K562 (cell line): ENCODE data around the gene SHROOM3. TPM values are rescaled to one million over a fixed set of nuclear protein-coding genes. Genes with fewer than 3 reads are reported as not detected.

ENCODE experiments used
- BDP1 ChIP-seq: IDR thresholded peaks from 3 replicates; pipeline ENCODE4 v1.6.1; 2011; ENCODE audit not compliant: insufficient read length, insufficient read depth
- C11orf30 ChIP-seq: fragments of 450-650 bp; IDR thresholded peaks from 2 replicates; pipeline ENCODE4 v1.6.1; 2016; ENCODE audit warnings: low read depth, mild to moderate bottlenecking
- CBX5 ChIP-seq: IDR thresholded peaks from 2 replicates; pipeline ENCODE4 v1.6.1; 2014; ENCODE audit warnings: low read depth, borderline replicate concordance
- GABPA ChIP-seq: fragments of 200-800 bp; sonication (Bioruptor generic); conservative IDR thresholded peaks from 2 replicates; pipeline ENCODE4 v1.6.1; 2016; ENCODE audit warnings: low read depth, missing genetic modification characterization, missing compliant biosample characterization
- ILK ChIP-seq: fragments of 450-650 bp; IDR thresholded peaks from 2 replicates; pipeline ENCODE4 v1.6.1; 2016; ENCODE audit warnings: missing genetic modification characterization, low read depth, mild to moderate bottlenecking, missing compliant biosample characterization, moderate library complexity, borderline replicate concordance
- KDM1A ChIP-seq, 2 experiments: fragments of 450-650 bp; IDR thresholded peaks; 2 replicates each; pipeline ENCODE4 v1.6.1; 2016; ENCODE audit warnings: mild to moderate bottlenecking in 2 of 2
- MEIS2 ChIP-seq: fragments of 450-650 bp; IDR thresholded peaks from 2 replicates; pipeline ENCODE4 v1.6.1; 2014; ENCODE audit warnings: mild to moderate bottlenecking; ENCODE audit not compliant: partially characterized antibody
- NONO ChIP-seq, 2 experiments: fragments of 200-400 bp in 1 of 2; fragments of 450-650 bp in 1 of 2; formaldehyde crosslinking in 1 of 2; IDR thresholded peaks; 2 replicates each; pipeline ENCODE4 v1.6.1; 2017; ENCODE audit warnings: low read depth in 2 of 2, mild to moderate bottlenecking in 2 of 2, moderate library complexity in 2 of 2, low read length in 1 of 2
- RCOR1 ChIP-seq, 2 experiments: IDR thresholded peaks; 2 replicates each; pipeline ENCODE4 v1.6.1; 2012; ENCODE audit warnings: low read depth in 2 of 2, low read length in 2 of 2, borderline replicate concordance in 1 of 2, improper control_type of control experiment in 1 of 2
- SRF ChIP-seq, 2 experiments: fragments of 250-450, 450-650 bp in 1 of 2; sonication (Bioruptor Pico) in 1 of 2; sonication (generic) in 1 of 2; formaldehyde crosslinking; IDR thresholded peaks; 2 replicates each; pipeline versions ENCODE4 v1.5.0 to v1.5.1; 2020 to 2022; ENCODE audit warnings: mild to moderate bottlenecking in 1 of 2, missing genetic modification reagents in 1 of 2
- TSHZ1 ChIP-seq: fragments of 250-450 bp; sonication (Bioruptor Pico); IDR thresholded peaks from 2 replicates; pipeline ENCODE4 v1.4.0; 2020; ENCODE audit warnings: mild to moderate bottlenecking, moderate library complexity
- ZNF830 ChIP-seq: fragments of 250-450 bp; sonication (Bioruptor Pico); IDR thresholded peaks from 2 replicates; pipeline ENCODE4 v1.5.0; 2021; ENCODE audit warnings: mild to moderate bottlenecking
- polyA plus RNA-seq, 8 experiments: library from polyadenylated mRNA; depleted of rRNA in 4 of 8; stranded (reverse) in 5 of 8; unstranded in 3 of 8; fragments of >200 nt; fragmentation: Nextera tagmentation in 2 of 8; fragmentation: Illumina TruSeq in 1 of 8; extraction: Ambion mirVana in 2 of 8; extraction: Trizol in 1 of 8; gene quantifications; 2 replicates each; pipeline versions ENCODE4 v1.2.1 to v1.2.3, GENCODE V29; 2011 to 2014; ENCODE audit warnings: inconsistent platforms in 1 of 8, missing spikeins in 1 of 8
- total RNA-seq, 7 experiments: library from RNA; depleted of rRNA in 6 of 7; stranded (reverse); fragments of >200 nt in 6 of 7; fragmentation: Illumina TruSeq in 2 of 7; extraction: Trizol in 2 of 7; gene quantifications; 2 replicates each; pipeline versions ENCODE4 v1.2.1 to v1.2.3, GENCODE V29; 2011 to 2021; ENCODE audit warnings: low replicate concordance in 1 of 7
- TF ChIP-seq, protein P1 (sequence below): fragments of 250-450 bp; sonication (Bioruptor Pico); IDR thresholded peaks from 2 replicates; pipeline ENCODE4 v1.8.0; 2021; ENCODE audit warnings: moderate library complexity, mild to moderate bottlenecking, inconsistent platforms
- TF ChIP-seq, protein P2 (sequence below), 2 experiments: fragments of 450-650 bp in 1 of 2; sonication (generic) in 1 of 2; formaldehyde crosslinking in 1 of 2; IDR thresholded peaks; 2 replicates each; pipeline versions ENCODE4 v1.7.1 to v1.9.0; 2016 to 2022; ENCODE audit warnings: inconsistent platforms in 1 of 2, mild to moderate bottlenecking in 1 of 2, missing genetic modification reagents in 1 of 2

Gene SHROOM3
- total and polyA plus RNA-seq, 9 of the 15 experiments (the other 6 are each of a cell fraction or from before 2014, with no cell fraction given): 0.01 to 0.07 TPM; not detected in 7

GRCh38 chr4:76799140-76799539 lies 364.1 kb downstream of the SHROOM3 start (continued):
- no peak for TF ChIP-seq BDP1
- TF ChIP-seq, protein P1, sequence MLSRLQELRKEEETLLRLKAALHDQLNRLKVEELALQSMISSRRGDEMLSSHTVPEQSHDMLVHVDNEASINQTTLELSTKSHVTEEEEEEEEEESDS (CRISPR knock-in tag): no peak
- peak; percentile 21 for TF ChIP-seq MEIS2
- TF ChIP-seq RCOR1 (IDR thresholded peaks at IDR 0.05; ENCODE audit: borderline replicate concordance in 1 of 2, low read depth in 2 of 2, low read length in 2 of 2): no peak
- TF ChIP-seq NONO (IDR thresholded peaks at IDR 0.05; ENCODE audit: low read depth in 2 of 2, low read length in 1 of 2): no peak
- TF ChIP-seq C11orf30: no peak
- TF ChIP-seq ZNF830: no peak
- TF ChIP-seq SRF (CRISPR knock-in tag; IDR thresholded peaks at IDR 0.05): peak; percentile 72 to 98; a peak in 3 of 4 replicates
- no peak for TF ChIP-seq ILK (tag)
- TF ChIP-seq KDM1A (IDR thresholded peaks at IDR 0.05): no peak
- no peak for TF ChIP-seq TSHZ1 (CRISPR knock-in tag)
- peak; percentile 45 for TF ChIP-seq GABPA
- TF ChIP-seq, protein P2, sequence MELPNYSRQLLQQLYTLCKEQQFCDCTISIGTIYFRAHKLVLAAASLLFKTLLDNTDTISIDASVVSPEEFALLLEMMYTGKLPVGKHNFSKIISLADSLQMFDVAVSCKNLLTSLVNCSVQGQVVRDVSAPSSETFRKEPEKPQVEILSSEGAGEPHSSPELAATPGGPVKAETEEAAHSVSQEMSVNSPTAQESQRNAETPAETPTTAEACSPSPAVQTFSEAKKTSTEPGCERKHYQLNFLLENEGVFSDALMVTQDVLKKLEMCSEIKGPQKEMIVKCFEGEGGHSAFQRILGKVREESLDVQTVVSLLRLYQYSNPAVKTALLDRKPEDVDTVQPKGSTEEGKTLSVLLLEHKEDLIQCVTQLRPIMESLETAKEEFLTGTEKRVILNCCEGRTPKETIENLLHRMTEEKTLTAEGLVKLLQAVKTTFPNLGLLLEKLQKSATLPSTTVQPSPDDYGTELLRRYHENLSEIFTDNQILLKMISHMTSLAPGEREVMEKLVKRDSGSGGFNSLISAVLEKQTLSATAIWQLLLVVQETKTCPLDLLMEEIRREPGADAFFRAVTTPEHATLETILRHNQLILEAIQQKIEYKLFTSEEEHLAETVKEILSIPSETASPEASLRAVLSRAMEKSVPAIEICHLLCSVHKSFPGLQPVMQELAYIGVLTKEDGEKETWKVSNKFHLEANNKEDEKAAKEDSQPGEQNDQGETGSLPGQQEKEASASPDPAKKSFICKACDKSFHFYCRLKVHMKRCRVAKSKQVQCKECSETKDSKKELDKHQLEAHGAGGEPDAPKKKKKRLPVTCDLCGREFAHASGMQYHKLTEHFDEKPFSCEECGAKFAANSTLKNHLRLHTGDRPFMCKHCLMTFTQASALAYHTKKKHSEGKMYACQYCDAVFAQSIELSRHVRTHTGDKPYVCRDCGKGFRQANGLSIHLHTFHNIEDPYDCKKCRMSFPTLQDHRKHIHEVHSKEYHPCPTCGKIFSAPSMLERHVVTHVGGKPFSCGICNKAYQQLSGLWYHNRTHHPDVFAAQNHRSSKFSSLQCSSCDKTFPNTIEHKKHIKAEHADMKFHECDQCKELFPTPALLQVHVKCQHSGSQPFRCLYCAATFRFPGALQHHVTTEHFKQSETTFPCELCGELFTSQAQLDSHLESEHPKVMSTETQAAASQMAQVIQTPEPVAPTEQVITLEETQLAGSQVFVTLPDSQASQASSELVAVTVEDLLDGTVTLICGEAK (IDR thresholded peaks at IDR 0.05): peak; percentile 33; the same call in 1 of the 2 replicates
- TF ChIP-seq, protein P2 (CRISPR knock-in tag; IDR thresholded peaks at IDR 0.05): no peak
- no peak for TF ChIP-seq CBX5
